HG02678 (cell line): Measurements from ENCODE around the gene GOLGA6L9.
"Not testable (repeated sequence)": the region's sequence is repeated elsewhere in the genome, so short reads cannot be mapped to it uniquely, and the experiment has no call there.

Experiments
- ATAC-seq: cut with Tn5 transposase; IDR thresholded peaks from one replicate; pipeline ENCODE4 v1.9.1; 2021; ENCODE audit warnings: mild to moderate bottlenecking, moderate library complexity; ENCODE audit not compliant: unreplicated experiment

Gene GOLGA6L9

GRCh38 chr15:82429693-82430092, at the start of gene GOLGA6L9:
Gene GOLGA6L9, plus strand, starts transcription at chr15:82429816. Its CDS starts 264 bp downstream, at chr15:82430080.
- not testable (repeated sequence) for ATAC-seq

GRCh38 chr15:82381330-82381955, 48.2 kb upstream of the GOLGA6L9 start:
- not testable (repeated sequence) for ATAC-seq

GRCh38 chr15:82387209-82387608, 42.4 kb upstream of the GOLGA6L9 start:
- ATAC-seq: not testable (repeated sequence)

- ATAC-seq: not testable (repeated sequence)
These were observed 39.5 kb upstream of the GOLGA6L9 start for GRCh38 chr15:82390152-82390551.

GRCh38 chr15:82392077-82392476, 37.5 kb upstream of the GOLGA6L9 start:
- ATAC-seq: not testable (repeated sequence)

- no peak for ATAC-seq
These were observed 35.9 kb upstream of the GOLGA6L9 start for GRCh38 chr15:82393671-82394070.

GRCh38 chr15:82395788-82396187, 33.8 kb upstream of the GOLGA6L9 start:
- not testable (repeated sequence) for ATAC-seq

- no peak for ATAC-seq
These were observed 31.8 kb upstream of the GOLGA6L9 start for GRCh38 chr15:82397817-82398216.

- peak; percentile 33 for ATAC-seq
These were observed 30.8 kb upstream of the GOLGA6L9 start for GRCh38 chr15:82398785-82399184.

- ATAC-seq: peak; percentile 57
These were observed 30.1 kb upstream of the GOLGA6L9 start for GRCh38 chr15:82399366-82400103.

GRCh38 chr15:82401918-82402317, 27.7 kb upstream of the GOLGA6L9 start:
- not testable (repeated sequence) for ATAC-seq

- ATAC-seq: not testable (repeated sequence)
These were observed 27.3 kb upstream of the GOLGA6L9 start for GRCh38 chr15:82402341-82402740.

- not testable (repeated sequence) for ATAC-seq
These were observed 23.4 kb upstream of the GOLGA6L9 start for GRCh38 chr15:82406211-82406610.

GRCh38 chr15:82410306-82410705, 19.3 kb upstream of the GOLGA6L9 start:
- not testable (repeated sequence) for ATAC-seq

- ATAC-seq: peak; percentile 63
These were observed 18.0 kb upstream of the GOLGA6L9 start for GRCh38 chr15:82411595-82411994.

GRCh38 chr15:82414525-82415191, 15.0 kb upstream of the GOLGA6L9 start:
- ATAC-seq: not testable (repeated sequence)

- ATAC-seq: not testable (repeated sequence)
These were observed 9.1 kb upstream of the GOLGA6L9 start for GRCh38 chr15:82420516-82420915.

- not testable (repeated sequence) for ATAC-seq
These were observed 8.7 kb upstream of the GOLGA6L9 start for GRCh38 chr15:82420966-82421365.

- not testable (repeated sequence) for ATAC-seq
These were observed 2.5 kb upstream of the GOLGA6L9 start for GRCh38 chr15:82427117-82427516.

- not testable (repeated sequence) for ATAC-seq
These were observed 15.8 kb downstream of the GOLGA6L9 start for GRCh38 chr15:82445420-82445819.

- ATAC-seq: not testable (repeated sequence)
These were observed 27.7 kb downstream of the GOLGA6L9 start for GRCh38 chr15:82457336-82457735.
